ENCODE measurements around the gene RAD51B.

DNA sequence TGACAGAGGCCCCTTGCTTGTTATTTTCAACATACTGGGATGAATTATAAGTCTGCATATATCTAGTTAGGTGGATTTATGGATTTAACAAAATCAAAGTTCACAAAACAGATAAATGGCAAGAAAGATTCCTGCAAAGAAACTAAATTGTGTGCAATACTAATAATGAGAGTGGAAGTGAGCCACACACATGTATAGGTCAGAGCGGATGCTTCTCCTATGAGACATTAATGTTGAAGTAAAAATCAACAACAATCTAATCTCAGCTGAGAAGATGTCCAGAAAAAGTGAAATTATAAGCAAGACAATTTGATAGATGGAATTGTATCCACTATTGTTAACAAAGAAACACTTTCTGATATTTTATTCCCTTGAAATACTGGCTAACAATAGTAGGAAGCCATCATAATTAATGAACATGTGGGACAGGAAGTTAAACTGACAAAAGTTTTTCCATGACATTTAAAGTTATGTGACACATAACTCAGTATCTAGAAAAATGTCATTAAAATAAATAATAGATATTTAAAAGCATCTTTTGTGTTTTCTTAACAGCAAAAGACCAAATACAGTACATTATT lies 39.7 kb downstream of the RAD51B start:
- TF ChIP-seq, protein P1, sequence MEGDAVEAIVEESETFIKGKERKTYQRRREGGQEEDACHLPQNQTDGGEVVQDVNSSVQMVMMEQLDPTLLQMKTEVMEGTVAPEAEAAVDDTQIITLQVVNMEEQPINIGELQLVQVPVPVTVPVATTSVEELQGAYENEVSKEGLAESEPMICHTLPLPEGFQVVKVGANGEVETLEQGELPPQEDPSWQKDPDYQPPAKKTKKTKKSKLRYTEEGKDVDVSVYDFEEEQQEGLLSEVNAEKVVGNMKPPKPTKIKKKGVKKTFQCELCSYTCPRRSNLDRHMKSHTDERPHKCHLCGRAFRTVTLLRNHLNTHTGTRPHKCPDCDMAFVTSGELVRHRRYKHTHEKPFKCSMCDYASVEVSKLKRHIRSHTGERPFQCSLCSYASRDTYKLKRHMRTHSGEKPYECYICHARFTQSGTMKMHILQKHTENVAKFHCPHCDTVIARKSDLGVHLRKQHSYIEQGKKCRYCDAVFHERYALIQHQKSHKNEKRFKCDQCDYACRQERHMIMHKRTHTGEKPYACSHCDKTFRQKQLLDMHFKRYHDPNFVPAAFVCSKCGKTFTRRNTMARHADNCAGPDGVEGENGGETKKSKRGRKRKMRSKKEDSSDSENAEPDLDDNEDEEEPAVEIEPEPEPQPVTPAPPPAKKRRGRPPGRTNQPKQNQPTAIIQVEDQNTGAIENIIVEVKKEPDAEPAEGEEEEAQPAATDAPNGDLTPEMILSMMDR (IDR thresholded peaks at IDR 0.05): no peak
- TF ChIP-seq POLR2AphosphoS5 (IDR thresholded peaks at IDR 0.05) (no peak), EP300 (IDR thresholded peaks at IDR 0.05) (no peak), POLR2A (IDR thresholded peaks at IDR 0.05) (no peak)
